GM19452 (cell line): ENCODE measurements around the gene MRC1.

Experiments
- ATAC-seq: cut with Tn5 transposase; IDR thresholded peaks from one replicate; pipeline ENCODE4 v1.9.1; 2021; ENCODE audit not compliant: unreplicated experiment

MRC1 gene

DNA sequence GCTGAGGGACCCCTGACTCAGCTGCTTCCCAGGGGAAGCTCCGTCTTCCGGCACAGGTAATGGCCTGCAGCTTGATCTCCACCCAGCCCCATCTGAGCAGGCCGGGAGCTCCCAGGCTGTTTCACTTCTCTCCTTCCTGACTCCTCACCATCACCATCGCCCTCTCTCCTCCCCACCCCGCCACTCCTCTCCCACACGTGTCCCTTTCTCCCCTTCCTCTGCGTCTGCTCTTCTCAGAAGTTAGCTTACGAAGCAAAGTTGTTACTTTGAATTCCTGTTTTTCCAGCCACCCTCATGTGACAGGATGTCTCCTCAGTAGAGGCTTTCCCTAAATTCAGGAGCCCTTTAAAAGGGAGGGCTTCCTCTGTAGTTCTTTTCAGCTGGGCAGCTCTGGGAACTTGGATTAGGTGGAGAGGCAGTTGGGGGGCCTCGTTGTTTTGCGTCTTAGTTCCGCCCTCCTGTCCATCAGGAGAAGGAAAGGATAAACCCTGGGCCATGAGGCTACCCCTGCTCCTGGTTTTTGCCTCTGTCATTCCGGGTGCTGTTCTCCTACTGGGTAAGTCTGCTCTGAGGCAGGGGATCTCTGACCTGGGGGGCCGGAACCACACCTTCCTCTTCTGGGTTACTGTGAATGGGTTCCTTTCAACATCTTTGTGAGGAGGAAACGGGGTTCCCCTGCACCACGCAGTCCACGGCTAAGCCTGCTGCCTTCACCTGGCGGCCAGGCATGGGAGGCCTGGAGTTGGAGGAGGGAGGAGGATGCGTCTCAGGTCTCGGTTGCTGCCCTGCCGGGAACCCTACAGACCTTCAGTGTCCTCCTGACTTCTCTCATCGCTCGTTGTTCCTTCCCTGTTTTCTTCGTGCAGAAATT, at the start of gene MRC1:
MRC1 (plus strand) TSS at position 378 of the 871 bp plus-strand sequence; CDS start at position 496, 118 bp downstream.
- ATAC-seq: no peak

- no peak for ATAC-seq
These were observed 45.0 kb upstream of the MRC1 start for GRCh38 chr10:17764142-17764541.

- no peak for ATAC-seq
These were observed 43.5 kb upstream of the MRC1 start for GRCh38 chr10:17765602-17766001.

- no peak for ATAC-seq
These were observed 42.4 kb upstream of the MRC1 start for GRCh38 chr10:17766731-17767130.

- ATAC-seq: no peak
These were observed 40.7 kb upstream of the MRC1 start for GRCh38 chr10:17768496-17768895.

GRCh38 chr10:17768957-17769356, 40.2 kb upstream of the MRC1 start:
- ATAC-seq: no peak

DNA sequence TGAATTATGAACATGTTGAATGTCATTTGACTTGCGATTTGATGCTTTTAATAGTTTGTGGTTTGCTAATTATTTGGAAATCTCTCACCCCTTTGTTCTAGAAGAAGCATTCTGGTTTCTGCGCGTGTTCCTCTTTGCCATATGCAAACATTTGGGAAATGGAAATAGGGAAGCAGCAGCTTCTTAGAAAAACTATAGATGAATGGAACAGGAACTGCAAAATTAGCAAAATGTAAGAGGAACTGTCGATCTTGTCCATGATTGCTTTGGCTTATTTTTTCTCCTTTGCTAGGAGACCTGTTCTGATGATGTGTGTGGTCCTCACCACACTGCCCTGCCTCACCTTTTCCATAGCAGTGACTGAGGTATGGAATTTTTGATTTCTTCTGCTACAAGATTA, 38.1 kb upstream of the MRC1 start:
- ATAC-seq: no peak

GRCh38 chr10:17779784-17780183, 29.4 kb upstream of the MRC1 start:
- ATAC-seq: no peak

GRCh38 chr10:17780727-17781126, 28.4 kb upstream of the MRC1 start:
- no peak for ATAC-seq

DNA sequence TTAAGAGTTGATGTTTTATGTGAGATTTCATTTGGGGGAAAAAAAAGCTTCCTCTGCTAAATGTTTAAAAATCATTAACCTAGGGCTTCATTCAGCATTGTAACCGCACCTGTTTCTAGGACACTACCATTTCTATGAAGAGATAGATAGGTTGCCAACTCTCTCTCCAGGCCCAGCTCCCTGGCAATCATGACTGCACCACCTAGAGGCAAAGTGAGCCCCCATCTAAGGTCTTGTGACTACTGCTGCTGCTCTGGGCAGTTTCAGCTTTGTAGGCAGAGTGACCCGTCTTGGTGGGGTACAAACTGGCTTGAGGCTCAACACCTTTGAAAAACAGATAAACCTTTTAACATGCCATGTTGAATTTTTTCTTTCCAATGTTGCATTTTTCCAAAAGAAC, 27.3 kb upstream of the MRC1 start:
- ATAC-seq: no peak

- ATAC-seq: no peak
These were observed 26.1 kb upstream of the MRC1 start for GRCh38 chr10:17782921-17783665.

- ATAC-seq: no peak
These were observed 25.4 kb upstream of the MRC1 start for GRCh38 chr10:17783751-17784150.

GRCh38 chr10:17784688-17785087, 24.5 kb upstream of the MRC1 start:
- no peak for ATAC-seq

DNA sequence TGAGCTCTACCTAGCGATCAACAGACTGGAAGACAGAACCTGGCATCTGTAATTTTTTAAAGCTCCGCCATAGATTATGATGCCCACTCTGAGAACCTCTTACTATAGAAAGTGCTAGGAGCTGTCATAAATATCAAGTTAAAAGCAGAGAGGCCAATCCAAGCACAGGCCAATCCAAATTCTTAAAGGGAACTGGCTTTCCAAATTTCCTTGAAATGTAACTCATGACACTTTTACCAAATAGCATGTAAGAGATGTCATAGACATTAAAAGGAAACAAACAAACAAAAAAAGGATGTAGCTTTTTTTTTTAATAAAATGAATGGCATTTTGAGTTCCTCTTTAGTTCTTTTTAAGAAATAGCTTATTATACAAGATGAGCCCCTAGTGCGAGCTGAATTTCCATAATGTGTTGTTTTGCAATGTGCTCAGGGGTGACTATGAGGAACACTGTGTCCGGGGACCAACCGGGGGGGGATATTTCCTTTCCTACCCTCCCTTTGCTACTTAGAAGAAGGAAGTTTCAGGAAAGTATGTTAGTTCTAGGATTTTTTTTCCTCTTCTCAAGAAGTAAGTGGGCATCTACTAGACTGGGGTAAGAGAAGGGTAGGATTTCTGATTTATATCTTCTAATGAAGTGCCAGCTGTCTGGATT, 23.7 kb upstream of the MRC1 start:
- no peak for ATAC-seq

DNA sequence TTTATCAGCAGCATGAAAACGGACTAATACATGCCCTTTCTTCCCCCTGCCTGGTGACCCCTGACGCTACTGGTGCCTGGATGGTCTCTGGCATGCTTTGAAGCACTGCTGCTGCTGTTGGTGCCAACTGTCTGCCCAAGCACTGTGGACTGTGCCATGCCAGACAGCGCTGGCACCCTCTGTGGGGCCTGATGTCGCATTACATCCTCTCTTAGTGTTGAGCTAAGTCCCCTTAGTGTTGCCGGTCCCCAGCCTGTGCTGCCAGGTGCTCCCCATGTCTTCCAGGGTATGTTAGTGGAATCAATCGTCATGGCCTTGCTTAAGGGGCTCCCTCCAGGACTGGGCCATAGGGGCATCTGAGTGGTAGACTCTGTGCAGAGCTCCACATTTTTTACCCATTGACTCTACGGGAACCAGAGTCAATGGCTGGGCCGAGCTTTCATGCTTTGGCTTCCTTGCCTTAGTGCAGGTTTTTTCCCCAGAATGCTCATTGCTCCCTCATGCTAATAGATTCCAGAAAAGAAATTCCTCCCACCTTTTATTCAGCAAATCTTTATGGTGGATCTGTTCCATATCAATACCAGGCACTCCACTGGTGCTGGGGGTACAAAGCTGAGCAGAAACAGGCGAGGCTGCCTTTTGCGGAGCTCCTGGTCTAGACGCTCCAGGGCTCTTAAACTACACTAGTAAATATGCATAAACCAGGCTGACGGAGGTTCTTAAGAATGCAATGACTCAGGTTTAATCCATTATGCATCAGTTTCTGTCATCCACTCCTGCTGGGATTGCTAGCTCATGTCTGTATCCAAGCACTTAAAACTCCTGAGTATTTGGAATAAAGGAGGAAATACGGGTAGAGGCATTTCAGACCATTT, 21.8 kb upstream of the MRC1 start:
- ATAC-seq: no peak

DNA sequence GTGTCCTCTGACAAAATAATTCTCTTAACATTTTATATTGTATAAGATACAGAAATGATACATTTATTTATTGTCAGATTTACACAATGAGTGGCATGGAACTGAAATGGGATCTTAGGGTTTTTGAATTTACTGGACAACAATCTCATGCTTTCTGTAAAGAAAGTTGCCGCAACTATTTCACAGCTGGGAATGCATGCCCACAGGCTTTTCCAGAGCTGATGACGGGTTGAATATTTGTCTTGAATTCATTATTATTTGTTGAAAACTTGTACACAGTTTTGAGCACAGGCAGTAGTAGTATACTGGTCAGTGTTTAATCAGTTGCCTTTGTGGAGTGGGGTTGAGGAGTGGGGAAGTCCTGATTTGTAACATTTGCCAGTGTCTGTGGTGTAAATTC, 20.5 kb upstream of the MRC1 start:
- no peak for ATAC-seq

DNA sequence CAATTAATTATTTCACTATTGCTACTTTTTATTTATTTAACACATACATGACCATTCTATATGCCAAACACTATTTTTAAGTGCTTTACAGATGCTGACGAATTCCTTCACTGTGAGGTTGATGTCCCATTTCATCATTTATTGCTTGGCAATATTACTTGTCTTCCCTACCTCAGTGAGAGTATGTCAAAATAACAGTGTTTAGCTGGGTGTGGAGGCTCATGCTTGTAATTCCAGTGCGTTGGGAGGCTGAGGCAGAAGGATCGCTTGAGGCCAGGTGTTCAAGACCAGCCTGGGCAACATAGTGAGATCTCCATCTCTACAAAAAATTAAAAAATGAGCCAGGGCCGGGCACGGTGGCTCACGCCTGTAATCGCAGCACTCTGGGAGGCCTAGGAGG, 19.8 kb upstream of the MRC1 start:
- no peak for ATAC-seq

GRCh38 chr10:17790651-17791050, 18.5 kb upstream of the MRC1 start:
- ATAC-seq: no peak

- ATAC-seq: no peak
These were observed 16.2 kb upstream of the MRC1 start for GRCh38 chr10:17792991-17793390.

DNA sequence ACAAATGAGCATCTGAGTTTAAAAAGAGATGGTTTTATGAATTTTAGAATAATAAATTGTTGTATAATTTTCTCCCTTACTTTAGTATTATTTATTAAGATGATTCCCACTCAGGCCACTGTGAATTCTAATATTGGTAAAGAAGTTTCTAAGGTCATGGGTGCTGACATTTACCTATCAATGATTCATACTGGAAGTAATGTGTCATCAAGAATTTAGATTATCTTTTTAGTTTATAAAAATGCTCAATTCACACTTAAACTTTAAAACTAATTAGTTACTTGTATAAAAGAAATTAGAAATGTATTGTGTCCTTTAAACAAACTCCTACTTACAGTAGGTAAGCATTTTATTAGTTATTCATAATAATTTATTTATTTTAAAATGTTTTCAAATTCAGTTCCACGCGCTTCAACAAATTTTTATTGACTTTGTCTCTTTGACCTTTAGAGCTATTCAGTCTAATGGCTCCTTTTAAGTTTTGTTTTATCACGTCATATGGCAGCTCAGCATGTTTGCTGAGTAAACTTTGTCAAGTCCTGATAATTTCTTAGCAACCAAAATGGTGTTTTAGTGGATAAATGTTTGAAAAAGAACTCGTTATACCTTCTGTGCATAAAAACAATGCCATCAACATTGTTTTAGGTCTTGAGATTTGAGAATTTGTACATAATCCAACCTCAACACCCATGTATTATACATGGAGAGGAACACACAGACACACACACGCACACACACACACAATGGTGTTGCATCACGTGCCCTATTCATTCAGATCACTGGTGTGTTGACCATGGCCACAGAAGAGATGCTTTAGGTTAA, 15.1 kb upstream of the MRC1 start:
- no peak for ATAC-seq
